GM21723 (cell line): ENCODE results near the gene MEGF6.

Experiments used
- ATAC-seq: cut with Tn5 transposase; IDR thresholded peaks from one replicate; pipeline ENCODE4 v1.9.1; 2021; ENCODE audit warnings: mild to moderate bottlenecking, moderate library complexity; ENCODE audit not compliant: unreplicated experiment

The MEGF6 gene

DNA sequence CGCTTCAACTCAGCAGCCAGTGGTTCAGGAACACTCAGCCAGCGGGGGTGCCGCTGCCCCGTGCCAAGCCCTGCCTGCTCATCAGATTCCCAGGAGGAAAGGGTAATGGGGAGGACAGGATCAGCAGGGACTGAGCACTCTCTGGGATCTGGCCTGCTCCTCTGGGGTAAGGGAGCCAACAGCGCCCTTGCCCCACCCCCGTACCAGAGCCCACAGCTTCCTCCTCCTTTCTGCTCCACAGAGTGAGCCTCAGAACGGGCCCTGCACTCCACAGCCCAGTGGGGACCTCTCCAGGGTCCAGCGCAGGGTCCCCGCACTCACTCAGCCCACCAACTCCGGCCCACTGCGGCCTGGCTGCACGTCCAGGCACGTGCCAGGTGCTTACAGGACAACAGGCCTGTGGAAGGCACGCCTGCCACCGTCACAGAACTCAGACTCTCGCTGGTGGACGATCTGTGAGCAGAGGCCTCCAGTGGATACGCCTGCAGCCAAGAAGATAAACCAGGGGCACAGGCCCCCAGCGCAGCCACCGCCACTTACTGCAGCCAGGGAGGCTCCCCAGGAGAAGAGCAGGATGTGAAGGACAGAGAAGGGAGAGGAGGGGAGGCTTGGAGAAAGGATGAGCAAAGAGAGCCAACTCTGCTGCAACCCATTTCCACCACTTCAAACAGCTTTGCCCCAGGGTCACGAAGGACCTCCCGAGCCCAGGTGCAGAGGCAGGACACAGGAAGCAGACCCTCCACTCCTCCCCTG, 2.1 kb downstream of the MEGF6 start:
- no peak for ATAC-seq

DNA sequence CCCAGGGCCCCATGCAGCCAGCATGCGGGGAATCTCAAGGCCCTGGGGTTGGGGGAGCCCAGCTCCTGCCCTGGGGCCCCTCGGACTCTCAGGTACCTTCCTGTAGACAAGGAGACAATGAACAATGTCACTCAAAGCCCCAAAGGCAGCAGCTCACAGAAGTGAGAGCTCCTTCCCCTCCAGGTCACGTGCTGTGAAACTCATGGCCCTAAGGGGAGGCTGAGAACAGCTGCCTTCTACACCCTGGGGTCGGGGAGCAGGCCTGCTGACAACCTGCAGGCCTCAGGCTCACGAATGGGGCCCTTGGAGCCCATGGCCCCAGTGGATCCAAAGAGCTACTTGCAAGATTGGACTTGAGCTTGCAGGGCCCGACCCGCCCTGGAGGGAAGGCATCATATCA, 3.2 kb downstream of the MEGF6 start:
- ATAC-seq: no peak

DNA sequence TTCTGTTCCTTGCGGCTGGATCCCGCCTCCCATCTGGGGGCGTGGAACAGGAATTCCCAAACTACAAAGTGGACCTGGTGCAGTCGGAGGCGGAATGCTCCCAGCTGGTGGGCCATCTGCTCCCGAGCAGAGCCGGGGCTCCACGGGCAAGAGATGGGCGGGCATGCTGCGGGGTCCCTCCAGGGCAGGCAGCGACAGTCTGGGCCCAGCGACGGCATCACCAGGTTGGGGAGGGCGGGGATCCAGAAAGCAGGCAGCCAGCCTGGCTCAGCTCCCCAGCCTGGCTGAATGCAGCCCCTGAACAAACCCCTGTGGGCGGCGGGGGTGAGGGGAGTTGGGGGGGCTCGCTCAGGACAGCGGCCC, 3.6 kb downstream of the MEGF6 start:
- no peak for ATAC-seq

DNA sequence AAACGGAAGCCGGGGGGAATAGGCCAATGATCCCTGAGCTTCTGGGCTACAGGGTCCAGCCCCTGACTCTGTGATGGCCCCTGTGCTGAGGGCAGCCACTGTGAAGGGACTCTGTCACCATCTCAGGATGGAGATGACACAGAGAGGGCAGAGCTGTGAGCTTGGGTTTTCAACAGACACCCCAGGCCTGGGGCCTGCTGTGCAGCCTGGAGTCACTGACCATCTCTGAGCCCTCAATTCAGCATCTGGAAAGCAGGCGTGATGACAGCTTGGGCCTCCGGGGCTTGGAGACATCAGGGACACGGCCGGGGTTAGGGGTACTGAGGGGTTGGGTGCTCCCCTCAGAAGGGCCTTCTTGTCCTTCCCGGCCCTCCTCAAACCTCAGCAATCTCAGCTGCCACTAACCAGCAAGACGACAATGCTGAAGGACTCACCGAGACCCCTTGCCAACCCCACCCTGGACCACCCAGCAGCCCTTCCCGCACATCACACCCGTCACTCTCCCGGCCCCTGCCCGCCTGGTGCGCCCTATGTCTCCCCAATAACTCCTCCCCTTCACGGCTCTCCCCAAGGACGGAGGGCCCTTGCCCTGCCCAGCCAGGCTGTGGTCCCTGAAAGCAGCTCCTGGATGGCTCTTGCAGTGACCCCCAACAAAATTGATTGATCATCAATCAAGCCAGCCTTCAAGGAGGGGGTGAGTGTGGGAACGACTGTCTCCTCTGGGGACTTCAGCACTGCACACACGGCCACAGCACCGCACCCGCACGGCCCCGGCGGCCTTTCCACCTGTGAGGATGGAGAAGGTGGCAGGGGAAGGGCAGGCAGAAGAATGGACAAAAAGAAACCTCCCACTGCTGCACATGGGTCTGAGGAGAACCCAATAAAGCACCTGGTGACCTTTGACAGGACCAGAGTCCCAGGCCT, 4.3 kb downstream of the MEGF6 start:
- ATAC-seq: no peak

DNA sequence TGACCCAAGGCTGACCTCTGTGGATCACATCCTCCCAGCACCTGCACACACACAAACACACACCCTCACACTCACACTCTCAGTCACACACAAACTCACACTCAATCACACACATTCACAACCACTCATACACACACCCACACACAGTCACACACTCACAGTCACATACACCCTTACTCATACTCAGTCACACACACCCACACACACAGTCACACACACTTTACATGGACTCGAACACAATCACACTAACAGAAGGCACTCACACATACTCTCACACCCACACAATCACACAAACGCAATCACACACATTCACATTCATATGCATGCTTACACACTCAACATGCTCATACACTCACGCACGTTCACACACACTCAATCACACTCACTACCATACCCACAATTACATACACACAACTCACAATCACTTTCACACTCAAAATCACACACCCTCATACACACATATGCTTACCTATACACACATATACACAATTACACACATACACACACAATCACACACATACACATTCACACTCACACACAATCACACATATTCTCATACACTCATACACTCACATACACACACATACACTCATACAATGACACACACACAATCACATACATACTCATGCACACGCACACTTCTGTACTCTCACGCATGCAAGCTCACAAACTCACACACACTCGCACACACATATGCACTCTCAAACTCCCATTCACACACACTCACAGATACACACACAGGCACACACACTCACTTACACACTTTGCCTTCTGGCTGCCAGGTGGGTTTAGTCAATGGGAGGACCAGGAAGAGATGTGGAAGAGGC, 6.1 kb downstream of the MEGF6 start:
- no peak for ATAC-seq

DNA sequence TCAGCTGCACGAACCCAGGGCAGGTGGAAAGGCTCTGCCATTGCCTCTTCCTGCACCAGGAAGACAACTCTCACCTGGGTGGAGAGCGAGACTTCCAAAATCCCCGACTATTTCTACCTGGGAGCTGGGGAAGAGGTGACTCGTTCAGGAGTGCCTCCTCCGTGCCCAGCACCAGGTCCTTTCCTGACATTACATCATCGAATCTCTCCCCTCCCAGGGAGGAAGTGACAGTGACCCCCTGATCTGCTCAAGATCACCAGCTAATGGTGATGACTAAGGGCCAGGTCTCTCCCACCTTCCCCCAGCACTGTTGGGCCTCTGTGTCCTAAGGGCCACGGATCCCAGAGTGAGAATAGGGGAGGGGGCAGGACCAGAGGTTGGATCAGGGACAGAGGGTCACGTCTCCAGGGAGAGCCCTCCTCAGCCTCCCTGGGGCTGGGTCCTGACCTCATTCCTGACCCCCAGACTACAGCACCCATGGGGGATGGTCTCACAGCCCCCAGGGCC, 6.8 kb downstream of the MEGF6 start:
- ATAC-seq: no peak

DNA sequence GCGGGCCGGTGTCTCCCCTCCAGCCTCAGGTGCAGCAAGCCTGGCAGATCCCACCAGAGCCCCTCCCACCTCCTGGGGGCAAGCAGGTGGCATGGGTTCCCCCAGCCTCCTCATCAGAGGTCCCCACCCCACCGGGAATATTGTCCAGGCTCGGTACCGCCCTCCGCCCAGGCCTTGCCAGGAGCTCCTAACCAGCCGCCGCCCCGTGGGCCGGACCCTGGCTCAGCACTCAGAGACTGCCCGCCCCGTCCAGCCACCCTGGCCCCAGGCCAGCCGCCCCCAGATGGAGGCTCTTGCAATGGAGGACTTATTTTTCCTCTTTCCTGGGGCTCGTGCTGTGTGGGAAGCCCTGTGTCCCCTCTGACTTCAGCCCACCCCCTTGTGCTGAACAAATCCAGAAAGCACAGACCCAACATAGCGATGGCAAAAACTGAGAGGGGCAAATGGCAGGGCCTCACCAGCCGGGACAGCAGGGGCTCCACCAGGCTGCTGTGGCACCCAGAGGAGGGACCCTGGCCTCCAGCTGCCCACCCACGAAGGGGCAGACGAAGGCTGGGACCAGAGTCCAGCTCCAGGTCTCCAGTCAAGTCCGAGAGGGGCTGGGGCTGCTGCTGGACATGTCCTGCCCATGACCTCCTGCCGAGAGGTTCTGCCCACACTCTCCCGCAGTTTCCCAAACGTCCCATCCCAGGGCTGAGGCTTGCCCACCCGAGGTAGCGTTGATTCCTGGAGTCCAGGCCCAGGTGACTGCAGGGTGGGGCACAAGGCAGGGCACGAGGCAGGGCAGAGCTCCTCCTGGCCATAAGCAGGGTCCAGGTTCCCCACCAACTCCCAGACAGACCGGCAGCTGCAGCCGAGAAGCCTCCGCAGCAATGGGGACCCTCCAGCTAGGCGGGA, 7.5 kb downstream of the MEGF6 start:
- ATAC-seq: no peak

DNA sequence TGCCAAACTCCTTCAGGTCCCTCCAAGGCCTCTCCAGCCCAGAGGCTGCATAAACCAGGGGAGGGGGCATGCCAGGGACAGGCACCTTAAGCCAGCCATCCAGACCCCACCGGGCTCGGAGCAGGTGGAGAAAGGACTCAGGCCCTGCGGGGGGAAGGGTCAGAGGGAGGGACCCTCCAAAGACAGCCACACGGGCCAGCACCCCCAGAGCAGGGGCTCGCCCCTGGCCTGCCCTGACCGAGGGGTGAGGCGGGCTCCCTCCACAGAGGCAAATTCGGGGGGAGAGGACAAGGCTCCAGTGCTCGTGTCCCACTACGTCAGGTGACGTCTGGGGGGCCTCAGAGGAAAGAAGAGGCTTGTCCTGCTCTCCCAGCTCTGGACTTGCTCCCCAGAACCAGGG, 8.2 kb downstream of the MEGF6 start:
- no peak for ATAC-seq

DNA sequence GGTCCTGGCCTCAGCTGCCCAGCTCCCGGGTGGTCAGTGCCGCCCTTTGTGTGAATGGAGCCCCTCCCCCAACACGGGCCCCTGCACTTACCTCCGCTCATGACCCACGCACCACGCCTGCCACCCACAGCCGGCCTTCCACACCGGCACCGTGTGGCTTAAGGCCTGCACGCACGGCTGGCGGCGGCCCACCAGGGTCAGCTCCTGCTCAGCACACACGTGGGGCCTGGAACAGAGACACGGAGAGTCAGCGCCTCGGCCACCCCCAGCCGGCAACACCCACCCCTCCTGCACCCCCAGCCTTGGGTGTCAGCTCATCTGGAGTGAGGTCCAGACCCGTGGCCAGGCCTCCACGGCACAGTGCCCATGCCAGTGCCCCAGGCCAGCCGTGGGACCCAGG, 8.9 kb downstream of the MEGF6 start:
- no peak for ATAC-seq

DNA sequence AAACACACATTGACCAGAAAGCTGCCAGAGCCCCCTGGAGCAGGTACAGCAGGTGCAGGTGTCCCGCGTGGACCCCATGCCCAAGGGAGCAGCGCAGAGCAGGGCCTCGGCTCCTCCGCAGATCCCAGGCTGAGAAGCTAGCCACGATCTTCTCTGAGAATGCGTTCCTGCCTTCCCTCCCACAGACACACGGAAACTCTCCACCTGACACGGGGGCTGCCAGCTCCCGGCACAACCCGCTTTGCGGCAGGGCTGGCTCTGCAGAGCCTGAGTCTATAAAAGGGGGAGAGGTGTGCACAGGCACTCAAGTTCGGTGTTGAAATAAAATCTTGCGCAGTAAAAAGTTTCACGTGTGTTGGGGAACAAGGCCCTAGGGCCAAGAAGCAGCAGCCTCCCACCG, 9.6 kb downstream of the MEGF6 start:
- ATAC-seq: no peak

DNA sequence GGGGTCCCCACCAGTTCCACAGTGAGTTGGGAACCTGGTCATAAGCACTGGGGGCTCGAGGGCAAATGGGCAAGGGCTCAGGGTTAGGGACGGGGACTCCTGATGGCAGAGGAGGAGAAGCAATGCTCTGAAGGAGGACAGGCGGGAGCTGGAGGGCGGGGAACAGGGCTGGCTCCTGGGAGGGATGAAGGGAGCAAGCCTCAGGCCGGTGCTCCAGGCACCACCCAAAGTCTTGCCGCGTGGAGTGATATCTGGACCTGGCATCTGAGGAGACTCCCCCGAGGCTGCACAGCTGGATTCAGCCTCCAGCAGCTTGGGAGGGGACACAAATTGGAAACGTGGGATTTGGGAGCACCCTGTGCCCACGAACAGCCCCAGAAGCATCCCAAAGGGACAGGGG, 11.0 kb downstream of the MEGF6 start:
- ATAC-seq: no peak

DNA sequence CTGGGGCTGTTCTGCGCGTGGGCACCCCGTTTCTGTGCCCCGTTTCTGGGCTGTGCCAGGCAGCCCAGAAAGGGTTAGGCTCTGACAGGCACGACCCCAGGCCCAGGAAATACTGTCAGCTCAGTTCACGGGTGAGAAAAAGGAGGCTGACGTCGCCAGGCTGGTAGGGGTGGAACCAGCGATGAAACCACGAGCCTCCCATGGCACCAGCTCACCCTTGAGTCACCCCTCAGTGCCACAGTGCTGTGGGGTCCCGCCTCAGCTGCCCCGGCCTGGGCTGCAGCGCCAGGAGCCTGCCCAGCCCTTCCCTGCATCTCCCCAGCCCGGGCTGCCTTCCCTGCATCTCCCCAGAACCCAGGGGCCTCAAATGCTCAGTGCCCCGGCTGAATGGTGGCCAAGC, 11.5 kb downstream of the MEGF6 start:
- no peak for ATAC-seq

DNA sequence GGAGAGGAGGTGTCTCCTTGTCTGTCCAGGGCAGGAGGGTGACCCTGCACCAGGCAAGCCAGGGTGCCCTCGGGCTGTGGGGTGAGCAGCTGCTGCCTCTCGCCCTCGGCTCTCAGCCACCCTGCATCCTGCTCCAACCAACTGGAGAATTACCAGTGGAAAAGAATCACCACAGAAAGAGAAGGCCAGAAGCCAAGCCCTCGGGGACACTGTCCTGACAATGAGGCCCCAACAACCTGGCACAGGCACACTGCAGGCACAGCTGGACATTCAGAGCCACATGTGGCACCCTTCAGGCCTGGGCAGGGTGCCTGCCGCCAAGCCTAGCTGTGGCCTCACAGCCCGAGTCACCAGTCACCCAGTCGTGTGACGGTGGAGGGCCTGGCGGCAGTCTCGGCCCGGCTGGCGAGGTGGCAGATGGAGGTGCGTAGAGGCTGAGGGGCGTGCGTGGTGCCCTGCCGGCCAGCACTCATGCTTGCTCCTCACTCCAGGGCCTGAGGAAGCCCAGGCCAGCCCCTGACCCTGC, 12.0 kb downstream of the MEGF6 start:
- ATAC-seq: no peak

DNA sequence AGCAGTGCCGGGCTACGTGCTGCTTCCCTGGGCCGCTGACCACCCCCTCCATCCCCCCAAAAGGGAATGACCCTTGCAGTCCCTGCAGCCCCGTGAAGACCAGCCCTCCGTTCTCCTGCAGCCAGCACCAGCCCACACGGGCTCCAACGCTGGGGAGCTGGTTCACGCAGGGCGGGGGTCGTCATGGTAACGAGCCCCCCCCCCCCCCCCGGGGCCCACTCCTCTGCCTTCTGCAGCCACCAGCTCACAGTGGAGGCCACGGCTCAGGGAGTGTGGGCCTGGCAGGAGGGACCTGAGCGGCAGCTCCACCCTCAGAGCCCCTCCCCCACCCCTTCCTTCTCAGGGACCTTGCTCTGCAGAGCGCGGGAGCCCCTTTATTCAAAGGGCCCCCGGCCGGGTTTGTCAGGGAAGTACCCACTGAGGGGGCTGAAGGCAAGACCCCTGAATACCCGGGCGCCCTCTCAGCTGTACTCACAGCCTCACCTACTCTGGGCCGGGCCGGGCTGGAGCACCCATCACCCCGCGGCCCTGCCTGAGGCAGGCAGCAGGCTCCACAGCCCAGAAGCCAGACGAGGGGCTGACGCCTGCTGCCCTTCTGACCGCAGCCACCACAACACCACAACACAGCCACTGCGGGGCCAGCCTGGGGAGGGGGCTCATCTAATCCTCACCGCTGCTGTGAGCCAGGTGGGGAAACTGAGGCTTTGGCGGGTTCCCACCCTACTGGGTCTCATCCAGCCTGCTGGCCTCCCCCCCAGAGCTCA, 12.6 kb downstream of the MEGF6 start:
- no peak for ATAC-seq

DNA sequence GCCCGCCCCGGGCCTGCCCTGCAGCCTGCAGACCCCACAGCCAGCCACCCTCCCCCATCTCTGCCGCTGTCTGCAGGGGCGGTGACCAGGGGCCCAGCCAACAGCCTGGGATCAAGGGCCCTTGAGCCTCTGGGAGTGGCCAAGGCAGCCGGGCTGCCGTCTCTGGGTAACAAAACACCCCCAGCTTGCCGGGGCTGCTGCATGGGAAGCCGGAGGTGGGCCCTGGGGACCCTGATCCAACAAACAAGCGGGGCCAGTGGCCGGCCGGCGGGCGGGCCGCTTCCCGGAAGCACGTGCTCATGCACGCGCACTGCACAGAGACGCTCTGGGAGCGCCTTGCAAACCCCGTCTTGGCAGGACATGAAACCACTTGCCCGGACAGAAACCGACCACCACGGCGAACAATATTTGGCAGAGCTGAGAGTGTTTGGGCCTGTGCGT, 13.2 kb downstream of the MEGF6 start:
- ATAC-seq: no peak

DNA sequence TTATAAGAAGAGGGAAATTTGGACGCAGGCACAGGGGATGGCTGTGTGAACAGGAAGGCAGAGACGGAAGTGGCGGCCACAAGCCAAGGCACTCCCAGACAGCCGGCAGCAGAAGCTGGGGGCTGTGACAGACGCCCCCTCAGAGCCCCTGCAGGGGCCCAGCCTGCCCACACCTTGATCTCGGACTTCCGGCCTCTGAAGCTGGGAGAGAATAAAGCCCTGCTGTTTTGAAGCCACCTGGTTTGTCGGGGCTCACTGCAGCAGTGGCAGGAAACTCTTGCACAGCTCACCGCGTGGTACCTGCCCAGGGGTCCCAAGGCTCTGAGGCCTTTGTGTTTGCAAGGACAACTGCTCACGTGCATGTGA, 13.7 kb downstream of the MEGF6 start:
- no peak for ATAC-seq

DNA sequence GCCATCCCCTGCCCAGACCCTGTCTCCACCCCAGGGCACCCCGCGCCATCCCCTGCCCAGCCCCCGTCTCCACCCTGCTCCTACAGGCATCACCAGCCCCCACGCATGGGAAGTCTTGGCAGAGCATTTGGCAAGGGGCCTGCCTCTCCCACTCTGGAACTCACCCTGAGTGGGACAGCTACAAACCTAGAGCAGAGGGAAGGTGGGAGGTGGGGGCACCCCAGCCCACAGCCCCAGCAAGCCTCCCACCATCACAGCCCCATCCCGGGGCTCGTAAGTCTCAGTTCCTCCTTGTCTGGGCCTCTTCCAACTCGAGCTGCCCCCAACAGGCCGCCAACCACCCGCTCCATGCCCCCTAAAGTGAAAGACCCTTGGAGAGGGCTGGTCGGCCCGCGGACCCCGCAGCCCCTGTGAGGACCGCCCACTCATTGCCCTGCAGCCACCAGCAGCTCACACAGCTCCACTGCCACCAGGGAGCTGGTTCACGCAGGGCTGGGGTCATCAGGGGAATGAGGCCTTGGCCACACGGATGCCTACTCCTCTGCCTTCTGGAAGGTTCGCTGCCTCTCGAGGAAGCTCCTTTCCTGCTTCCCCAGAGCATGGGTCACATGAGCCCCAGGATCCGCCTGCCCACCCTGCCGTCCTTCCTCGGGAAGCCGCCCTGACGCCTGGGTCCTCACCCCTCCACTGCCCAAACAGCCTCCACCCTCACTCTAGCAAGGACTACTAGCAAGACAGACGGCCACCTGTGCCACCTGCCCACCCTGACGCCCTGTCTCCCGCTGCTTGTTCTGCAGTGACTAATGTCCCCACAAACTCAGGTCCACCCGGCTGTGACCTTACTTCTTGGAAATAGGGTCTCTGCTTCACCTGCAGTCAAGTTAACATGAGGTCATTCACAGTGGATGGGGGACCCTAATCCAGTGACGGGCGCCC, 14.4 kb downstream of the MEGF6 start:
- ATAC-seq: no peak

DNA sequence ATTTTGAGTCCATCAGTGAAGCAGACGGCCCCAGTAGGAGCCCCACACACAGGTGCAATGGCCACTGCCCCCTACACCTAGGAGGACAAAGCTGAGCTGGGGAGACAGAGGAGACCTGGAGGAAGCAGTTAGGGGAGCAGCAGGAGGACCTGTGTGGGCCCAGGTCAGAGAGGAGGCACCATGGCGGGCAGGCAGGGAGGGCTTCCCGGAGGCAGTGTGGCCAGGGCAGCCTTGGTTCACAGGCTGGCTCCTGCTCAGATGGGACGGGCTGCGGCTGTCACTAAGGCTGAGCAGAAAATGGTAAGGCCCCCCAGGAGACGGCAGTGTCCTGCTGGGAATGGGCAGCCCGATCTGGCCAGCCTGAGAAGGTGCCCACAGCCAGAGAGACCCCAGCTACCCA, 15.4 kb downstream of the MEGF6 start:
- ATAC-seq: no peak
